NCI-H1417 (cell line): Measurements from ENCODE around the gene ADAMTS2.

Experiments
- DNase-seq, 3 experiments: peaks; one replicate each; lab custom pipeline; 2025; lab: John Stamatoyannopoulos, UW

The ADAMTS2 gene

GRCh38 chr5:179138568-179138925, 206.7 kb downstream of the ADAMTS2 start:
- peak in 2 of 3 experiments; percentile 67 to 69 for DNase-seq

GRCh38 chr5:179137643-179138567, 207.4 kb downstream of the ADAMTS2 start:
- peak in 1 of 3 experiments; percentile 69 for DNase-seq

GRCh38 chr5:179137016-179137642, 208.1 kb downstream of the ADAMTS2 start:
- DNase-seq: no peak

- no peak for DNase-seq
Observed at GRCh38 chr5:179135441-179136215, 209.6 kb downstream of the ADAMTS2 start.

- DNase-seq: no peak
Observed at GRCh38 chr5:179135006-179135405, 210.3 kb downstream of the ADAMTS2 start.

- no peak for DNase-seq
Observed at GRCh38 chr5:179134511-179134910, 210.8 kb downstream of the ADAMTS2 start.

GRCh38 chr5:179132586-179133355, 212.5 kb downstream of the ADAMTS2 start:
- DNase-seq: peak in 1 of 3 experiments; percentile 3

GRCh38 chr5:179131886-179132585, 213.2 kb downstream of the ADAMTS2 start:
- DNase-seq: no peak

GRCh38 chr5:179131321-179131835, 213.9 kb downstream of the ADAMTS2 start:
- DNase-seq: no peak

GRCh38 chr5:179130101-179130681, 215.1 kb downstream of the ADAMTS2 start:
- DNase-seq: no peak

GRCh38 chr5:179129607-179130071, 215.6 kb downstream of the ADAMTS2 start:
- no peak for DNase-seq

GRCh38 chr5:179128976-179129375, 216.3 kb downstream of the ADAMTS2 start:
- no peak for DNase-seq

- no peak for DNase-seq
Observed at GRCh38 chr5:179128041-179128365, 217.3 kb downstream of the ADAMTS2 start.

- no peak for DNase-seq
Observed at GRCh38 chr5:179127136-179128040, 217.9 kb downstream of the ADAMTS2 start.

GRCh38 chr5:179126506-179126991, 218.7 kb downstream of the ADAMTS2 start:
- no peak for DNase-seq

- DNase-seq: no peak
Observed at GRCh38 chr5:179125789-179126505, 219.3 kb downstream of the ADAMTS2 start.

GRCh38 chr5:179124853-179125788, 220.1 kb downstream of the ADAMTS2 start:
- no peak for DNase-seq
